DOHH2 (cell line): ENCODE data around the gene GDF10.

Experiments
- CTCF ChIP-seq: fragments of 200-600 bp; sonication (generic); IDR thresholded peaks from one replicate; pipeline ENCODE4 v1.5.1; 2014; ENCODE audit warnings: antibody characterized with exemption, mild to moderate bottlenecking, low read depth, low read length; ENCODE audit not compliant: poor library complexity, severe bottlenecking
- EZH2phosphoT487 ChIP-seq: fragments of 200-600 bp; sonication (generic); IDR thresholded peaks from 2 replicates; pipeline ENCODE4 v1.6.1; 2017; ENCODE audit warnings: borderline replicate concordance, mild to moderate bottlenecking, antibody characterized with exemption, low read length, moderate library complexity, mixed read lengths

GRCh38 chr10:47264797-47265281 is 35.2 kb upstream of the GDF10 start:
- no peak for TF ChIP-seq CTCF
- TF ChIP-seq EZH2phosphoT487 = no peak
